Esophagus squamous epithelium (tissue), 4 donors: ENCODE data around the gene RARG.

ENCODE experiments used
- POLR2A ChIP-seq, 4 donors: fragments of 450-650 bp; IDR thresholded peaks; one replicate each; pipeline ENCODE4 v1.6.1; 2017; ENCODE audit warnings: antibody characterized with exemption in 4 of 4, mild to moderate bottlenecking in 4 of 4, moderate library complexity in 3 of 4
- TF ChIP-seq, protein P1 (sequence below), 6 experiments: fragments of 450-650 bp in 4 of 6; fragments of 200-600 bp in 2 of 6; sonication (generic) in 2 of 6; IDR thresholded peaks; one replicate each; pipeline ENCODE4 v1.5.1; 2016 to 2019; ENCODE audit warnings: antibody characterized with exemption in 6 of 6, mild to moderate bottlenecking in 4 of 6, moderate library complexity in 4 of 6

- TF ChIP-seq, protein P1, sequence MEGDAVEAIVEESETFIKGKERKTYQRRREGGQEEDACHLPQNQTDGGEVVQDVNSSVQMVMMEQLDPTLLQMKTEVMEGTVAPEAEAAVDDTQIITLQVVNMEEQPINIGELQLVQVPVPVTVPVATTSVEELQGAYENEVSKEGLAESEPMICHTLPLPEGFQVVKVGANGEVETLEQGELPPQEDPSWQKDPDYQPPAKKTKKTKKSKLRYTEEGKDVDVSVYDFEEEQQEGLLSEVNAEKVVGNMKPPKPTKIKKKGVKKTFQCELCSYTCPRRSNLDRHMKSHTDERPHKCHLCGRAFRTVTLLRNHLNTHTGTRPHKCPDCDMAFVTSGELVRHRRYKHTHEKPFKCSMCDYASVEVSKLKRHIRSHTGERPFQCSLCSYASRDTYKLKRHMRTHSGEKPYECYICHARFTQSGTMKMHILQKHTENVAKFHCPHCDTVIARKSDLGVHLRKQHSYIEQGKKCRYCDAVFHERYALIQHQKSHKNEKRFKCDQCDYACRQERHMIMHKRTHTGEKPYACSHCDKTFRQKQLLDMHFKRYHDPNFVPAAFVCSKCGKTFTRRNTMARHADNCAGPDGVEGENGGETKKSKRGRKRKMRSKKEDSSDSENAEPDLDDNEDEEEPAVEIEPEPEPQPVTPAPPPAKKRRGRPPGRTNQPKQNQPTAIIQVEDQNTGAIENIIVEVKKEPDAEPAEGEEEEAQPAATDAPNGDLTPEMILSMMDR (IDR thresholded peaks at IDR 0.05), result no peak
- no peak for TF ChIP-seq POLR2A (IDR thresholded peaks at IDR 0.05)
Observed at GRCh38 chr12:53160673-53161072, 71.3 kb downstream of the RARG start.
